Activated CD8-positive, alpha-beta memory T cell treated with anti-CD3 and anti-CD28 coated beads for 48 hours (primary cell): ENCODE measurements around the gene SLC30A7.

Experiments used
- DNase-seq, 3 experiments: peaks; one replicate each; pipeline ENCODE4 v3.0.0-alpha.2; 2020; ENCODE audit warnings: low read depth in 2 of 3, low spot score in 2 of 3

The SLC30A7 gene

GRCh38 chr1:100971021-100971420 is 75.1 kb downstream of the SLC30A7 start:
- DNase-seq: no peak

- no peak for DNase-seq
Observed at GRCh38 chr1:100972185-100972584, 76.3 kb downstream of the SLC30A7 start.

- no peak for DNase-seq
Observed at GRCh38 chr1:100976936-100977335, 81.0 kb downstream of the SLC30A7 start.

- DNase-seq: no peak
Observed at GRCh38 chr1:100979631-100980030, 83.7 kb downstream of the SLC30A7 start.

GRCh38 chr1:100982793-100983192 is 86.9 kb downstream of the SLC30A7 start:
- DNase-seq: no peak

- no peak for DNase-seq
Observed at GRCh38 chr1:100988121-100988520, 92.2 kb downstream of the SLC30A7 start.

GRCh38 chr1:100989306-100990077 is 93.6 kb downstream of the SLC30A7 start:
- no peak for DNase-seq

GRCh38 chr1:100995198-100995988 is 99.5 kb downstream of the SLC30A7 start:
- no peak for DNase-seq

GRCh38 chr1:100998426-100998825 is 102.5 kb downstream of the SLC30A7 start:
- no peak for DNase-seq

- DNase-seq: no peak
Observed at GRCh38 chr1:101000131-101000873, 104.4 kb downstream of the SLC30A7 start.

- no peak for DNase-seq
Observed at GRCh38 chr1:101002551-101002950, 106.7 kb downstream of the SLC30A7 start.

- DNase-seq: no peak
Observed at GRCh38 chr1:101003012-101003650, 107.2 kb downstream of the SLC30A7 start.

- no peak for DNase-seq
Observed at GRCh38 chr1:101004061-101004460, 108.2 kb downstream of the SLC30A7 start.

- no peak for DNase-seq
Observed at GRCh38 chr1:101004670-101005069, 108.8 kb downstream of the SLC30A7 start.

- DNase-seq: no peak
Observed at GRCh38 chr1:101005183-101005582, 109.3 kb downstream of the SLC30A7 start.

- DNase-seq: no peak
Observed at GRCh38 chr1:101005871-101006270, 110.0 kb downstream of the SLC30A7 start.

GRCh38 chr1:101006553-101006952 is 110.7 kb downstream of the SLC30A7 start:
- DNase-seq: no peak

- no peak for DNase-seq
Observed at GRCh38 chr1:101008229-101008834, 112.4 kb downstream of the SLC30A7 start.

- no peak for DNase-seq
Observed at GRCh38 chr1:101013776-101014175, 117.9 kb downstream of the SLC30A7 start.

GRCh38 chr1:101017448-101017847 is 121.6 kb downstream of the SLC30A7 start:
- no peak for DNase-seq

GRCh38 chr1:101022294-101022693 is 126.4 kb downstream of the SLC30A7 start:
- no peak for DNase-seq
